ENCODE data around the gene CACHD1.
A peak's percentile ranks its signal among the peaks of the same experiment; 100 is the strongest.
"Not testable (repeated sequence)": the region's sequence is repeated elsewhere in the genome, so short reads cannot be mapped to it uniquely, and the experiment has no call there.

The CACHD1 gene

DNA sequence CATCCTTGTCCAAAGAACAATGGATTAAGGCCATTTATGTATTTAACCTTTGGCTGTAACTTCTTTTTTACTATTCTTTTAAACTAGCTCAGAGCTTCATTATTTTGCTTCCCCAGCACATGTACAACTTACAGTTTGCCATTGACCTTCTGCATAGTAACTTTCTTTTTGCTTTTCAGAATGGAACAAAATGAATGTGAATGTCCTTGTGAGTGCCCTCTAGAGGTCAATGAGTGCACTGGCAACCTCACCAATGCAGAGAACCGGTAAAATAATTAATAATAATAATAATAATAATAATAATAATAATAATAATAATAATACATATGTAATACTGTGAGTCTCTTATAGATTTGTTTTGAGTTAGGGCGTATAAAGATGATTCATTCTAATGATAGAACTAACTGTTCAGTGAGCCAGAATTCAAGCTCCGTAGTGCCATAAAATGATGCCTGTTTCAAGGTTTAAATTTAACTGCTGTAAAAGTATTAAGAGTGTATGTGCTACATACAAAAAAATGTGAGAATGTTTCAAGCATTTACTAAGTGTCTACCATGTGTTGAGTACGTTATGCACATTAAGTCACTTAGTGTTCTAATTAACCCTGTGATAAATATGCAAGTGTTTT is 205.9 kb downstream of the CACHD1 start:
- DNase-seq: peak in 1 of 2 donors; percentile 10

DNA sequence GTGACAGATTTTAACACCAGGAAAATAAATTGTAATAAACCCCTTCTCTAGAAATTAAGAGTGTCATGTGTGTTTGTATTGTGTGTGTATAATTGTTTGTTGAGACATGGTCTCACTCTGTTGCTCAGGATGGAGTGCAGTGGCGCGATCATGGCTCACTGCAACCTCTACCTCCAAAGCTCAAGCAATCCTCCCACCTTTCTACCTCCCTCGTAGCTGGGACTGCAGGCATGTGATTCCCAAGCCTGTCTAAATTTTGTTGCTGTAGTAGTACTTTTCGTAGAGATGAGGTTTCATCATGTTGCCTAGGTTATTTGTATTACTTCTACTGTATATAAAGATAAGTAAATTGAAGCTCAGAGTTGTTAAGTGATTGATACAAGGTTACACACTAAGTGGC is 206.5 kb downstream of the CACHD1 start:
- no peak for DNase-seq

DNA sequence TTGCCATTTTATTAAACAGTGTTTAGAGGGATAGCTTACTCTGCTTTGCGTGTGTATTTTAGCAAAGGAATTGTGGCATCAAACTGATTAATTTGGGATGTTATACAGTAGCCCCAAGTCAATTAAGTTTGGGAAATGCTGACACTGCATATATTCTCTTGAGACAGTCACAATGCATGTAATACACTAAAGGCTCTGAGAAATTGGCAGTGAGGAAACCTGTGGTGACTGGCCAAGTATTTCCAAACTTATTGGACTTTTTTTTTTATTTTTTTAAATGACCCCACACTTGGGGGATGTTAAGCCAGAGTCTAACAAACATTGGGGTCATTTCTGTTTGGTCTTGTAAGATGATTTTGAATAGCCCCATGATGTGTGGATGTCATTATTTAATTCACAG is 207.6 kb downstream of the CACHD1 start:
- no peak for DNase-seq

DNA sequence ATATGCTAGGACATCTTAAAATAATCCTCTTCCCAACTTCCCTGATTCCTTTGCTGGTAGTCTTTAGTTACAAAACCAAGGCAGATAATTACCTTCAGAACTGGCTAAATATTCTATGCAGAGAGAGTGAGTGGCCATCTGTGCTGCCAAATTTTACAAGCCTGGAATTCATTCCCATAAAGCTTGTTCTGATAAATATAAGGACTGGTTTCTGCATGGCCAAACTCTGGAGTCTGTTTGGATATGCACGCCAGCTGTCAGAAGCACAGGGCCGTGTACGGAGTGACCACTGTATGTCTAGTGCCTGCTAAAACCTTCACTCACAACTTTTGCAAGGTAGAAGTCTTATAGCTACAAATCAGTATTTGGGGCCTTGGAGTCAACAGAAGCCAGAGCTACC is 208.4 kb downstream of the CACHD1 start:
- no peak for DNase-seq

DNA sequence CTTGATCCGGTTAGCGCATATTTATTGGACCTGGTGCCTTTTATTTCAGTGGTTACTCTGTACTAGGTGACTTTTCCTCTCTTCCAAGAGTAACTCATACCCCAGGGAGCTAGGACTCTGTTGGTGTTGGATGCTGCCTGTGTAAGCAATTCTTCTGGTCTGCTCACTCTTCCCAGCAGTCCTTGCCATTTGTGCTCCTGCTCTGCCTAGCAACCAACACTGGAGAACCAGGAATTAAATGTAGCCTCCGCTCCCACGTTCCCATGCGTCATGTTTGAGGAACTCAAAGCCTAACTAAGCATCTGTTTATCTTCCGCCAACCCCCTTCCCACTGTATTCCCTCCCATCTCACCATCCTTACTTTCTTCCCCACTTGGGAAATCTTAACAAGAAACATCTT is 209.2 kb downstream of the CACHD1 start:
- DNase-seq: no peak

DNA sequence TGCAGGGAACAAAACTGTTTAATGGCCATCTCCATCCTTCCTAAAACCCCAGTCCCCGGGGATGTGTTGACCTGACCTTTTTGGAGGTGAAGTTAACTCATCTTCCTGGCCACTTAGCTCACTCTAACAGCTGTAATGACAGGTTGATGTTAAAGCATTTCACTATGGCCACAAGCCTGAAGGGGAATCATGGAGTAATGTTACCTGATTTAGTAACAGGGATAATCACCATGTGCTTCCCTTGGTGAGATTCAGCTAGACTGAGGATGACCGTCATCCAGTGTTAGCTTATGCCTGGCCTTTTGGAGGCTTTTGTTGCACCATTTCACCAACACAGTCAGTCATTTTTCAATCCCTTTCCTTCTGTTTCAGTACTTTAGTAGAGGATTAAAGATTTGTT is 210.7 kb downstream of the CACHD1 start:
- DNase-seq: no peak

DNA sequence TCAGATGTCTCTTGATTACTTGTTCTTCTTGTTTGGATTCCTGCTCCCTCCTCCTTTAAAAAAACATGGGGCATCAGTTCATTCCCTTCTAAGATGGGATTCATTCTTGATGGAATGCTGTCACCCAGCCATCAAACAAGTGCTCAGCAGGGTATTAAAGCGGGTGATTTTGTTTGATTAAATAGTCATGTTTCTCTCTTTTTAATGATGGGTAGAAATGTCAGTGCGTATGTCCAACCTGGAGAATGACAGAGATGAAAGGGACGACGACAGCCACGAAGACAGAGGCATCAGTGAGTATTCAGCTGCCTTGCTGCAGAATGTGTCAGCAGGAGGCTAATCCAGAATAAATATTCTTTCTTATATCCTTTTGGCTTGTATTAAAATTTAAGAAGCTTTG is 211.1 kb downstream of the CACHD1 start:
- no peak for DNase-seq

DNA sequence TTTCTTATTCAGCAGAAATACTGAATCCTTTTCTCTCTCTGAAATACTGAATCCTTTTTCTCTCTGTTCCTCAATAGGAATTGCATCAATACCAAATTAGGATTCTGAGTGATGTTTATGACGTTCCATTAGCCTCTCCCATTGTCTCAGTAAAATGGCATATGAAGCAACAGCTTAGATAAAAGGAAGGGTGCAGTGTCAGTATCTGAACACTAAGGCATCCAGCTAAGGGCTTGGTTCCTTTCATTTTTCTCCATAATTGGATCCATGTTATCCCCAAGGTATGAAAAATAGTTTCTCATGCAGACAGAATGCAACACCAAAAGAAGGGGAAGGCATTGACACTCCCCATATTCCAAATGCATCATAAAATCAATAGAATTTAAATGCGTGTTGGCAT is 213.5 kb downstream of the CACHD1 start:
- DNase-seq: no peak

DNA sequence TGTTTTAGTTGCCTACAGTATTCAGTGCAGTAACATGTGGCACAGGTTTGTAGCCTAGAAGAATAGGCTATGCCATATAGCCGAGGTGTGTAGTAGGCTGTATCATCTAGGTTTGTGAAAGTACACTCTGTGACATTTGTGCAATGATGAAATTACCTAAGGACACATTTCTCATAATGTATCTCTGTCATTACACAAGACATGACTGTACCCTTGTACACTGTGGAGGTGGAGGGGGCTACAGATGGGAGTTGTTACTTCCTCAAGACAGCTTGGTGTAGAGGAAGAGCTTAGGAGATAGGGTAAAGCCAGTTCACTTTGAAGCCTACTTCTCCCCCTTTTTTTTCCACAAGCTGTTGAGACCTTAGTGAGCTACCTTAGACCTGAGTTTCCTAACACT is 215.3 kb downstream of the CACHD1 start:
- DNase-seq: no peak

DNA sequence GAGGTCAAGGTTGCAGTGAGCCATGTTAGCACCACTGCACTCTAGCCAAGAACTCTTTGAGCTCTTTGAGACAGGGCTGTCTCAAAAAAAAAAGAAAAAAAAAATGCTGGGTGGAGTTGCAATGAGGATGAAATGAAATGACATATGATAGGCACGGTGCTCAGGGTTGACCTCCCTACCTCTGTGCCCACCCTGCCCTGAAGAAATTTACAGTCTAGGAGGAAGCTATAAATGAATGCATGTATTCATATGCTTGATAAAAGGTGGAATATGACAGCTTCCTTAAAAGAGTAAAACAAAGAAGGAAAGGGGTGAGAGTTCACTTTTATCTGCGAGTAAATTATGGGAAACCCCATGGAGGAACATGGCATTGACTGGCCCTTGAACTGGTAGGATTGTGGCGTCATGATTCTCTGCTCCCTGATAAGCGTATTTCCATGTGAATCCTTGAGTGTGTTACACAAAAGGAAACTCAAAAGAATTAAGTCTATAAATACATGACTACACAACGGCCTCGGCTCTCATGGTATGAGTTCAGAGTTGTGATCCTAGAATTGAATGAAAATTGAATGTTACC is 215.9 kb downstream of the CACHD1 start:
- DNase-seq: no peak

DNA sequence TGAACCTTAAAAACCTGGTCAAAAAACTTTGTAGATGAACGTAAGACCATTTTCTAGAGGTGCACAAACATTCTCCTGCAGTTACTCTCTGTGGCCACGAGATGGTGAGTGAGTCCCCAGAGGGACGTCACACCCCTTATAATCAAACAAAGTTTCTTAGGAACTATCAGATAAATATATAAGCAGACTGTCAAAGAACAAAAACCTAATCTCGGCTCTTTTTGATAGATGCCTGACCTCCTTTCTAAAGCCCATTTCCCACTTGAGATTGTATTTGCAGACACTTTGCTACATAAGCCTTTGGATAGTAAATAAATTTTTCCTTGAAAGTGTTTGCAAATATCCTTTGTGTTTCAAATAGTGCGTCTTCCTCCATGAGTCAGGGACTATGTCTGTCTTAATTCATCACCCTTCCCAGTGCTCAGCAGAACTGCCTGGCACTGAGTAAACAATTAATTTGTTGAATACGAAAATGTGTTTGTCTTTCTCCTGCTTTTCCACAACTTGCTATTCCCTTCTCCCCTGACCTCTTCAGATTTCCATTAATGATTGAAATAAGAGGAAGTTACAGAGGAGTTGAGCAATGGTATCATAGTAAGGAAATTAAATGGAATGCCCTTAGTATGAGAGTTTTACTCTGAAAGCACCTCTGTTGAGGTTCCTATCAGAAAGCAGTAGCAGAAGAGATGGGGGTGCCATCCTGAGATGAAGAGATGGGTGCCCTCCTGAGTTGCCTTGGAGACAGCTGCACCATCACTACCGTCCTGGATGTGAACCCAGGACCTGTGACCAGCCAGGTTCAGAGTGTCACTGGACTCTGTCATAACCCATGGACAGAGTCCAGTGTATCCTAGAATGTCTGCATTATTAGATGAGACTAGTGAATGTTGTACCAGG is 217.1 kb downstream of the CACHD1 start:
- peak; percentile 29 to 40 for DNase-seq

DNA sequence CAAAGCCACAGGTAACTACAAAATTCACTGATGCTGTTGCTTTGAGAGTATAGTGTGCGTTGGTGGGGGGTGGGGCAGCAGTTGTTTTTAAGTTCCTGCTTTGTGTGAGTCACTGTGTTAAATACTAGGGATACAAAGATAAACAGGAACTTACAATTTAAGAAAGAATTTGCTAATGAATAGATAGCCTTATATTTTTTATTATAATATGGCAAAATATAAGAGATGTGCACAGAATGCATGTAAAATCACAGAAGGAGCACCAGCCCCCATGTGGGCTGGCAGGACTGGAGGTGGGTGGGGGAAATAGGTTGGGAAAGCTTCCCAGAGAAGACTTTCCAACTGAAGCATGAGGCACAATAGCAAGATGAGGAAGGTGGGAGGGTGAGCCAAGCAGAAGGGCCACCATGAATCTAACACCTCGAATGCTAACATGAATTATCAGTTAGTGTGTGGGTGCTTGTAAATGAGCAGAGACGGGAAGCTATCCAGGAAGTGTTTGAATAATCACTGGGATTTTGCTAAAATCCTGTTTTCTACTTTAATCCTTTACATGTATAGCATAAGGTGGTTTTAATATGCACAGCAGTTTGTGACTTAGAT is 217.9 kb downstream of the CACHD1 start:
- peak in 1 of 2 donors; percentile 44 for DNase-seq

DNA sequence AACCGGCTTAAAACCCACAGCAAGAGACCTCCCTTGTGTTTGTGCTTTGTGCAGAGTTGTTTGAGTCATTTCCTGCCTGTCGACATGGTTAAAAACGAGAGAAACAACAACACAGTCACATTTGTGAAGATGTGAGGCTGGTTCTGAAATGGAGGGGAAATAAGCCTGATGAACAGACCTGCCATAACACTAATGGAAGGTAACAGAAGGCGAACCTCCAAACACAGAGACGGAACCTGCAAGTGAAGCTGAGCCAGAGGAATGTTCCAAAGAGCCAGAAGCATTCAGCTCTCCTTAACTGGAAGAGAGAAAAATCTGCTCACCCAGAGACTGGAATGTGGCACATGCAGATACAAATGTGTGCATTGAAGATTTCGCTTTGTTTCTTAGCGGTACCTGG is 221.7 kb downstream of the CACHD1 start:
- no peak for DNase-seq

DNA sequence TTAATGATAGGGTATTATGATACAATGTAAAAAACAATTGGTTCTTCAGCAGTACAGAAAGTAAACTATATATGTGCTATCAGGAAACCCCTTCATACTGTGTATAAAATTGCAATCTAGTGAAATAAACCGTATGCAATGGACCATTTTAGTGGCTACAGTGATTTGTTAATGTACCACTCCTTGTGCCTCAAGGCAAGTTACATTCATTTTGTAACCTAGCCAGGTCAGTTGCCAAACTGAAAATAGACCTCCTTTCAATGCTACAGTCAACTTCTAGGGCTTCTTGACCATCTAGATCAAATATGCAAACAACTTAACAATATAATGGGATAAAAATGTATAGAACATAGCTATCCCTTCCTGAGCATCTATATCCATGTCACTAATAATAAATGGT is 223.0 kb downstream of the CACHD1 start:
- DNase-seq: no peak

DNA sequence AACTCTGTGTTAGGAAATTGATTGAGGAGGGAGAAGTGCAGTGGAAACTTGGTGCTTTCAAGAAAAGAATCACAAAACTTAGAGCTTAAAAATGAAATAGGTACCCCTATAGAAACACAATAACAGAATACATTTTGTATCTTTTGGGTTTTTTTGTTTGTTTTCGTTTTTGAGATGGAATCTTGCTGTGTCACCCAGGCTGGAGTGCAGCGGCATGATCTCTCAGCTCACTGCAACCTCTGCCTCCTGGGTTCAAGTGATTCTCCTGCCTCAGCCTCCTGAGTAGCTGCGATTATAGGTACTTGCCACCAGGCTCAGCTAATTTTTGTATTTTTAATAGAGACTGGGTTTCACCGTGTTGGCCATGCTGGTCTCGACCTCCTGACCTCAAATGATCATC is 223.5 kb downstream of the CACHD1 start:
- DNase-seq: no peak

DNA sequence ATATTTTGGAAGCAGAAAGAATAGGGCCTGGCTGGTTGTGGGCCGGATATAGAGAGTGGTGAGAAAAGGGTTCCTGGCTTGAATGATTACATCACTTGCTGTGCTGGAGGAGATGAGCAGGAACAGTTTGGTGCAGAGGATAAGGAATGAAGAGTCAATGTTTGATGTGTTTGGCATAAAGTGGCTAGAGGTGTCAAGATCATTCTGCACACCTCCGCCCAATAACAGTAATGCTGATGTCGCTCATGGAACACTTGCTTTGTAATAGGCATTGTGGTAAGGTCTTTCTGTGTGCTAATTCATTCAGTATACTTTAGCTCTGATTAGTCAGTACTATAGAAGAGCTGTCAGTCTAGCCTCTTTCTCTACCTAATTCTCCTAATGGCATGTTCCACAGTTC is 226.9 kb downstream of the CACHD1 start:
- no peak for DNase-seq

DNA sequence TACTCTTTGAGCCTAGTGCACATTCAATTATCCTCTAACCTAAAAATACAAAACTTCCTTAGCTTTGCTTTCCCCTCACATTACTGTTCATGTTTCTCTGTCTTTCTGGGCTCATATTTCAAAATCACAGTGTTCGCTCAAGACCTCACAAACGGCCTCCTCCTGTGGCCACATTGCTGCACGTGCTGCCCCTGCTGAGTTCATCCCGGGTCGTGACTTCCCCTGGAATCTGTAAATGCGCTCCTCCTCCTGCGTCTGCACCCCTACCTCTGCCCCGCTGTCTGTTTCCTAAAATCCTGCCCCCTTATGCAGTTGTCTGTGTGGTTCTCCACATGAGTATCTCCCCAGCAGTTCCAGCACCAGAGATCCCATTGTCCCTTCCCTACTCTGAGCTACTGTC is 229.4 kb downstream of the CACHD1 start:
- DNase-seq: no peak

DNA sequence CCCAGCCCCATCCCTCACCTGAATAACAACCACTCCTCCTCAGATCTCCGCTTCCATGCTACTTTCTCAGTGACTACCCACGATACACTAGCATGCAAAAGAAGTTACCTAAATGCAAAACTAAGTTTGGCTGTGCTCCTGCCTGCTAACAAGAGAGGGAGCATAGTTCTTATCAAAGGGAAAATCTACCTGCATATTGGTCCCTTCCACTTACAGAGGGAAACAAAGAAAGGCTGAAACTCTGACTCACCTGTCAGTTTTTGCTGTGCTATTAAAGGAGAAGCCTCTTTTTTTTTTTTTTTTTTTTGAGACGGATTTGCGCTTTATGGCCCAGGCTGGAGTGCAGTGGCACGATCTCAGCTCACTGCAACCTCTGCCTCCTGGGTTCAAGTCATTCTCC is 231.1 kb downstream of the CACHD1 start:
- no peak for DNase-seq

DNA sequence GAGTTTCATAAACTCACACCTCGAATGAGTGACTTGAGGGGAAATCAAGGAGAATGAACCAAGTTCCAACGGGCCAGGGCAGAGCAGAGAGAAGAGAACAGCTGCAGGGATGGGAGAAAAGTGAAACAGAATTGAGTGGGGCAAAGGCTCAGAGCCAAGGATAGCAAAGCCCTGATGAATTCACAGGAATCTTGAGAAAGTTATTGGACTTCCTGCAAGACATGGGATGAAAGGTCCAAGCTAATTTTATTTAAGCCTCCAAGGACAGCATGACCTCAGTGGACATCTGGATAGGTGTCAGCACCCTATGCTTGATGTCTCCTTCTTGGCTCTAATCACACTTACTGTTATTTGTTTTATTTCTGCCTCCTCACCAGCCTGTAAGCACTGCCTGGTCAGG is 232.0 kb downstream of the CACHD1 start:
- no peak for DNase-seq

DNA sequence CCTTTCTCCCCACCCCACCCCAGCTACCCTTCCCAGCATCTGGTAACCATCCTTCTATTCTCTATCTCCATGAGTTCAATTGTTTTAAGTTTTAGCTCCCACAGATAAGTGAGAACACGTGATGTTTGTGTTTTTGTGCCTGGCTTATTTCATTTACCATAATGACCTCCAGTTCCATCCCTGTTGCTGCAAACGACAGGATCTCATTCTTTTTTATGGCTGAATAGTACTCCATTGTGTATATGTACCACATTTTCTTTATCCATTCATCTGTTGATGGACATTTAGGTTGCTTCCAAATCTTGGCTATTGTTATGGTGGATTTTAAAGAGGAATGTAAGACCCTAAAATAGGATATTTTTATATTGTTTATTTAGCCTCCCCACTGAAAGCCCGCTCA is 232.7 kb downstream of the CACHD1 start:
- DNase-seq: not testable (repeated sequence)

DNA sequence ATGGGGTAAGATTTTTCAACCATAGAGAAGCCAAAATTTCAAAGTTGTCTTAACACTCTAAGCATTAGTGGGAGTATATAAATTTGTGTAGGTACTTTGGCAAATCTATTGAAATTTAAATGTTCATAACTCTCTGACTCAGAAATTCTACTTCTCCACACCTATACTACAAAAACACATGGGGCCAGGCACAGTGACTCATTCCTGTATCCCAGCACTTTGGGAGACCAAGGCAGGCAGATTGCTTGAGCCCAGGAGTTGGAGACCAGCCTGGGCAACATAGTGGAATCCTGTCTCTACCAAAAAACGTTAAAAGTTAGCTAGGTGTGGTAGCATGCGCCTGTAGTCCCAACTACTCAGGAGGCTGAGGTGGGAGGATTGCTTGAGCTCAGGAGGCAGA is 233.7 kb downstream of the CACHD1 start:
- no peak for DNase-seq

DNA sequence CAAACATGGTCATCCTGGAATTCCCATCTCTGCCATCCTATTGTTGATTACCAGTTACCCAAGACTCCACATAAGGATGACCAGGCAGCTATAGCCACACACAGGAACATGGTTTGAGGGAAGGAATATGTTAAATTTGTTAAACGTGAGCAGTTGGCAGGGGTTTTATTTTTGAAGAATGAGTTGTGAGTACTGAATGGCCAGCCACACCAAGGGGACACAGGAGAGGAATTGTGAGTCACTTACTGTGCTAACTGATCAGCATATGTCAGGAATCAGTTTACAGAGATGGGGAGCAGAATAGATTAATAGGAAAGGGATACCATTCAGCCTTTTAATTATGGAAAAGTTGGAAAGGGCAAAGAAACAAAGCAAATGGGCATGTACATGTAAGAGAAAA is 235.7 kb downstream of the CACHD1 start:
- no peak for DNase-seq

DNA sequence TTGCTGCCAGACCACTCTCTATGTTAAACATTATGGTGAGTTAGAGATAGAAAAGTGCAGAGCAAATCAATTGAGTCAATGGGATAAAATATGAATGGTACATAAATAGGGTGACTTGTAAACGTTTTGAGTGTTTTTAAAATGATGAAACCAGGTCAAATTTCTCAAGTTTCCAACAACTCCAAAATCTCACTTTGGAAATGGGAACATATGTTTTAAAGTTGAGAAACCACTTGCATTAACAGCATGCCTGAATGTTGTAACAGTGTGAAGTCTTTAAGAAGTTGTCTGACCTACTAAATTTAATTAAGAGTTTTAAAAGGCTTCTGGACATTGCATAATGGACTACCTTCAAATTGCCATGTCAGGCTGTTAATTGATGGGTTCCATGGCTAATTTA is 241.3 kb downstream of the CACHD1 start:
- DNase-seq: no peak

DNA sequence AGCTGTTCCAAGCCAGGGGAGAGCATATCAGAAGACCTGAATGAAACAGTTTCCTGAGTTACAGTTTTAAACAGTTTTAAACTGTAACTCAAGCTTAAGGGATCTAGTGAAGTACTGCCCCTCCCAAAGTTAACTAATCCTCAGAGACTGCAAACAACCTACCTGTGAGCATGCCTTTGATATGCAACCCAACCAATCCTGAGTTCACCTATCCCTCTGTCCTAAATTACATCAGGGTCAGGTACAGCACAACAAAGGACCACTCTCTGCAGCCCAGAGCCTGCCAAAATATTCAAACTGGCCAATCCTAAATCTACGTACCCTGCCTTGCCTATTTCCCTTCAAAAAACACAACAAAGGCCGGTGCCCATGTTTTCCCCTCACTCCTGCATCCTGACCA is 242.1 kb downstream of the CACHD1 start:
- no peak for DNase-seq

All from CD4-positive, alpha-beta T cell treated with Interleukin-1 beta for 1 hour (primary cell).